ENCODE results near the gene TAF5L.

The TAF5L gene

GRCh38 chr1:229625915-229626831 is at the start of gene TAF5L, which contains the start of gene URB2:
Gene TAF5L (minus strand): TSS chr1:229626122. CDS start chr1:229614482, 11,640 bp downstream.
Gene URB2 (plus strand): TSS chr1:229626247. CDS start chr1:229627634, 1,387 bp downstream.
- peak within 1 kb of the TSS; percentile 88 for H3K9ac ChIP-seq (ENCODE audit: low read depth, low read length, poor library complexity, severe bottlenecking)
- peaks cover 64% of the 10 kb centered on the region for H4K20me1 ChIP-seq (ENCODE audit: insufficient read depth, low read length, poor library complexity, severe bottlenecking)
- H3K4me2 ChIP-seq (ENCODE audit: low read depth, low read length, poor library complexity, severe bottlenecking), result peak within 1 kb of the TSS; percentile 91
- H3K9me2 ChIP-seq (replicated peaks; ENCODE audit: low read depth, low read length), result no peaks in the 10 kb centered on the region
- peak within 1 kb of the TSS; percentile 80 for H2AFZ ChIP-seq (ENCODE audit: low read length)
- TF ChIP-seq, protein P1, sequence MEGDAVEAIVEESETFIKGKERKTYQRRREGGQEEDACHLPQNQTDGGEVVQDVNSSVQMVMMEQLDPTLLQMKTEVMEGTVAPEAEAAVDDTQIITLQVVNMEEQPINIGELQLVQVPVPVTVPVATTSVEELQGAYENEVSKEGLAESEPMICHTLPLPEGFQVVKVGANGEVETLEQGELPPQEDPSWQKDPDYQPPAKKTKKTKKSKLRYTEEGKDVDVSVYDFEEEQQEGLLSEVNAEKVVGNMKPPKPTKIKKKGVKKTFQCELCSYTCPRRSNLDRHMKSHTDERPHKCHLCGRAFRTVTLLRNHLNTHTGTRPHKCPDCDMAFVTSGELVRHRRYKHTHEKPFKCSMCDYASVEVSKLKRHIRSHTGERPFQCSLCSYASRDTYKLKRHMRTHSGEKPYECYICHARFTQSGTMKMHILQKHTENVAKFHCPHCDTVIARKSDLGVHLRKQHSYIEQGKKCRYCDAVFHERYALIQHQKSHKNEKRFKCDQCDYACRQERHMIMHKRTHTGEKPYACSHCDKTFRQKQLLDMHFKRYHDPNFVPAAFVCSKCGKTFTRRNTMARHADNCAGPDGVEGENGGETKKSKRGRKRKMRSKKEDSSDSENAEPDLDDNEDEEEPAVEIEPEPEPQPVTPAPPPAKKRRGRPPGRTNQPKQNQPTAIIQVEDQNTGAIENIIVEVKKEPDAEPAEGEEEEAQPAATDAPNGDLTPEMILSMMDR (conservative IDR thresholded peaks at IDR 0.05; ENCODE audit: low read length), result no peak
- TF ChIP-seq EZH2phosphoT487 (IDR thresholded peaks at IDR 0.05; ENCODE audit: borderline replicate concordance), result no peak
- no peaks in the 10 kb centered on the region for H3F3A ChIP-seq (ENCODE audit: low read depth)
- peaks cover 87% of the 10 kb centered on the region for H3K79me2 ChIP-seq (ENCODE audit: insufficient read depth, low read length)
- H3K36me3 ChIP-seq (ENCODE audit: insufficient read depth, low read length), result no peaks in the 10 kb centered on the region
- peaks cover 38% of the 10 kb centered on the region for H3K4me1 ChIP-seq (ENCODE audit: insufficient read depth, low read length, poor library complexity, severe bottlenecking)
- H3K4me3 ChIP-seq (ENCODE audit: low read length, poor library complexity, severe bottlenecking), result peak within 1 kb of the TSS; percentile 100
- no peaks in the 10 kb centered on the region for H3K9me3 ChIP-seq (ENCODE audit: insufficient read depth, low read depth, low read length)
- H3K27me3 ChIP-seq (ENCODE audit: insufficient read depth, low read length, poor library complexity, severe bottlenecking), result no peaks in the 10 kb centered on the region

GRCh38 chr1:229675396-229675795 is 49.5 kb upstream of the TAF5L start:
- no peaks in the 10 kb centered on the region for H3K27me3 ChIP-seq (ENCODE audit: insufficient read depth, low read length, poor library complexity, severe bottlenecking)
- no peaks in the 10 kb centered on the region for H3F3A ChIP-seq (ENCODE audit: low read depth)
- TF ChIP-seq, protein P1 (conservative IDR thresholded peaks at IDR 0.05; ENCODE audit: low read length), result no peak
- TF ChIP-seq EZH2phosphoT487 (IDR thresholded peaks at IDR 0.05; ENCODE audit: borderline replicate concordance), result no peak
- H3K4me3 ChIP-seq (ENCODE audit: low read length, poor library complexity, severe bottlenecking), result no peak overlapping the region
- no peaks in the 10 kb centered on the region for H3K9me3 ChIP-seq (ENCODE audit: insufficient read depth, low read depth, low read length)
- H3K4me2 ChIP-seq (ENCODE audit: low read depth, low read length, poor library complexity, severe bottlenecking), result no peak overlapping the region
- no peak overlapping the region for H2AFZ ChIP-seq (ENCODE audit: low read length)
- H3K4me1 ChIP-seq (ENCODE audit: insufficient read depth, low read length, poor library complexity, severe bottlenecking), result peaks cover 7% of the 10 kb centered on the region
- H4K20me1 ChIP-seq (ENCODE audit: insufficient read depth, low read length, poor library complexity, severe bottlenecking), result no peaks in the 10 kb centered on the region
- no peaks in the 10 kb centered on the region for H3K36me3 ChIP-seq (ENCODE audit: insufficient read depth, low read length)
- H3K9ac ChIP-seq (ENCODE audit: low read depth, low read length, poor library complexity, severe bottlenecking), result no peak overlapping the region
- no peaks in the 10 kb centered on the region for H3K9me2 ChIP-seq (replicated peaks; ENCODE audit: low read depth, low read length)
- H3K79me2 ChIP-seq (ENCODE audit: insufficient read depth, low read length), result no peaks in the 10 kb centered on the region

GRCh38 chr1:229674042-229674441 is 48.1 kb upstream of the TAF5L start:
- H3K4me3 ChIP-seq (ENCODE audit: low read length, poor library complexity, severe bottlenecking), result no peak overlapping the region
- no peaks in the 10 kb centered on the region for H3K36me3 ChIP-seq (ENCODE audit: insufficient read depth, low read length)
- no peaks in the 10 kb centered on the region for H3K27me3 ChIP-seq (ENCODE audit: insufficient read depth, low read length, poor library complexity, severe bottlenecking)
- no peaks in the 10 kb centered on the region for H4K20me1 ChIP-seq (ENCODE audit: insufficient read depth, low read length, poor library complexity, severe bottlenecking)
- H3K4me1 ChIP-seq (ENCODE audit: insufficient read depth, low read length, poor library complexity, severe bottlenecking), result peaks cover 7% of the 10 kb centered on the region
- TF ChIP-seq, protein P1 (conservative IDR thresholded peaks at IDR 0.05; ENCODE audit: low read length), result no peak
- no peak for TF ChIP-seq EZH2phosphoT487 (IDR thresholded peaks at IDR 0.05; ENCODE audit: borderline replicate concordance)
- no peak overlapping the region for H3K9ac ChIP-seq (ENCODE audit: low read depth, low read length, poor library complexity, severe bottlenecking)
- no peak overlapping the region for H3K4me2 ChIP-seq (ENCODE audit: low read depth, low read length, poor library complexity, severe bottlenecking)
- H3K9me2 ChIP-seq (replicated peaks; ENCODE audit: low read depth, low read length), result no peaks in the 10 kb centered on the region
- no peaks in the 10 kb centered on the region for H3F3A ChIP-seq (ENCODE audit: low read depth)
- no peaks in the 10 kb centered on the region for H3K9me3 ChIP-seq (ENCODE audit: insufficient read depth, low read depth, low read length)
- peak overlapping the region; percentile 52 for H2AFZ ChIP-seq (ENCODE audit: low read length)
- no peaks in the 10 kb centered on the region for H3K79me2 ChIP-seq (ENCODE audit: insufficient read depth, low read length)

Data from Loucy (cell line).